ENCODE data around the gene ELFN2.

ELFN2 gene

GRCh38 chr22:37345863-37346504, 81.3 kb downstream of the ELFN2 start:
- H3K4me3 ChIP-seq (ENCODE audit: low read depth, low read length), result no peak overlapping the region
- TF ChIP-seq, protein P1, sequence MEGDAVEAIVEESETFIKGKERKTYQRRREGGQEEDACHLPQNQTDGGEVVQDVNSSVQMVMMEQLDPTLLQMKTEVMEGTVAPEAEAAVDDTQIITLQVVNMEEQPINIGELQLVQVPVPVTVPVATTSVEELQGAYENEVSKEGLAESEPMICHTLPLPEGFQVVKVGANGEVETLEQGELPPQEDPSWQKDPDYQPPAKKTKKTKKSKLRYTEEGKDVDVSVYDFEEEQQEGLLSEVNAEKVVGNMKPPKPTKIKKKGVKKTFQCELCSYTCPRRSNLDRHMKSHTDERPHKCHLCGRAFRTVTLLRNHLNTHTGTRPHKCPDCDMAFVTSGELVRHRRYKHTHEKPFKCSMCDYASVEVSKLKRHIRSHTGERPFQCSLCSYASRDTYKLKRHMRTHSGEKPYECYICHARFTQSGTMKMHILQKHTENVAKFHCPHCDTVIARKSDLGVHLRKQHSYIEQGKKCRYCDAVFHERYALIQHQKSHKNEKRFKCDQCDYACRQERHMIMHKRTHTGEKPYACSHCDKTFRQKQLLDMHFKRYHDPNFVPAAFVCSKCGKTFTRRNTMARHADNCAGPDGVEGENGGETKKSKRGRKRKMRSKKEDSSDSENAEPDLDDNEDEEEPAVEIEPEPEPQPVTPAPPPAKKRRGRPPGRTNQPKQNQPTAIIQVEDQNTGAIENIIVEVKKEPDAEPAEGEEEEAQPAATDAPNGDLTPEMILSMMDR (IDR thresholded peaks at IDR 0.05; ENCODE audit: low read depth, low read length, missing control alignments), result no peak
- DNase-seq (ENCODE audit: low read depth), result no peak

GRCh38 chr22:37344735-37345449, 82.4 kb downstream of the ELFN2 start:
- TF ChIP-seq, protein P1 (IDR thresholded peaks at IDR 0.05; ENCODE audit: low read depth, low read length, missing control alignments), result no peak
- H3K4me3 ChIP-seq (ENCODE audit: low read depth, low read length), result no peak overlapping the region
- DNase-seq (ENCODE audit: low read depth), result no peak

DNA sequence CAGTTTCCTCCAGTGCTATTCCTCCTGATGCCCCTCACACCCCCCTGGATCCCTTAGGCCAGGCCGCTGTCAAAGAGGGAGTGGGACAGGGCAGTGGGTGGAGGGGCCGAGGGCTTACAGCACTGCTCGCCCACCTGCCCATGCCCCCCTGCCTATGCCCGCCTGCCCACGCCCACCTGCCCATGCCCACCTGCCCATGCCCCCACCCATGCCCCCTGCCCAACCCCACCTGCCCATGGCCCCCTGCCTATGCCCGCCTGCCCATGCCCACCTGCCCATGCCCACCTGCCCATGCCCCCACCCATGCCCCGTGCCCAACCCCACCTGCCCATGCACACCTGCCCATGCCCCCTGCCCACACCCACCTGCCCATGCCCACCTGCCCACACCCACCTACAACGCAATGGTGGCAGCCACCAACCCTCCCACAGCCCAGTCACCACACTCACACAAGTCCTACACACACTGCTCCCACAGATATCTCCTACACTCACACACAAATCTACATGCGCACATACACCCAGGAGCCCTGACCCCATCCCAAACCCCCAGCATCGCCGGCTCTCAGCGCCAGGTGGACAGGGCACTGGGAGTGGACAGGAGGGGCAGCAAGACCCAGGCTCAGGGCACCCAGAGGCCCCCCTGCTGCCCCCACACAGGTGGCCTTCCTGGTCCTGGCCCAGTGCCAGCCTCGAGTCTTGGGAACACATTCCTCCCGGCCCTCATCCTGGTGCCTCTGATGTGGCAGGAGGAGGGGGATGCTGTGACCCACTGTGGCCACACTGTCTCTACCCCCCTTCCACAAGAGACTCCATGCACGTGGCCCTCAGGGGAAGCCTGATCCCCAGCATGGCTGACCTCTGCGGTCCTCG, 83.2 kb downstream of the ELFN2 start:
- no peak overlapping the region for H3K4me3 ChIP-seq (ENCODE audit: low read depth, low read length)
- DNase-seq (ENCODE audit: low read depth), result no peak
- TF ChIP-seq, protein P1 (IDR thresholded peaks at IDR 0.05; ENCODE audit: low read depth, low read length, missing control alignments), result no peak

DNA sequence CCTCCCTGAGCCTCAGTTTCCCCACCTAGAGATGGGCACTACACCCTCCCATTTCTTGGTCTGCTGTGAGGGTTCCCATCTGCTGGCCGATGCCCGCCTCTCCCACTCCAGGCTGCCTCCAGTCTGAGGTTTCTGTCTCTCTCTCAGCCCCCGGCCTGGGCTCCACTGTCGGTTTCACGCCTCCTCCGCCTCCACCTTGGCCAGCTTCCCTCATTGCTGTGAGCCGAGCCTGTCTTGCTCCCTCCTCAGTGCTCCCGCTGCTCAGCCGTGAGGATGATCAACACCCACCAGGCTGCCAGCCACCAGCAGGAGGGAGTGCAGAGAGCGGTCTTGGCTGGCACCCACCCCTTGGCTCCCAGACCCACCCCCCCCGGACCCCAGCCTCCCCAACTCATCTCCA, 83.9 kb downstream of the ELFN2 start:
- TF ChIP-seq, protein P1 (IDR thresholded peaks at IDR 0.05; ENCODE audit: low read depth, low read length, missing control alignments), result no peak
- no peak for DNase-seq (ENCODE audit: low read depth)
- H3K4me3 ChIP-seq (ENCODE audit: low read depth, low read length), result no peak overlapping the region

- no peak overlapping the region for H3K4me3 ChIP-seq (ENCODE audit: low read depth, low read length)
- no peak for DNase-seq (ENCODE audit: low read depth)
- TF ChIP-seq, protein P1 (IDR thresholded peaks at IDR 0.05; ENCODE audit: low read depth, low read length, missing control alignments), result no peak
Measured at GRCh38 chr22:37342065-37342464, 85.2 kb downstream of the ELFN2 start.

- no peak overlapping the region for H3K4me3 ChIP-seq (ENCODE audit: low read depth, low read length)
- TF ChIP-seq, protein P1 (IDR thresholded peaks at IDR 0.05; ENCODE audit: low read depth, low read length, missing control alignments), result no peak
- DNase-seq (ENCODE audit: low read depth), result no peak
Measured at GRCh38 chr22:37340331-37341262, 86.7 kb downstream of the ELFN2 start.

Data from GM12864 (cell line).